ENCODE measurements around the gene LY6G6F. TPM values are rescaled to one million over a fixed set of nuclear protein-coding genes. Genes with fewer than 3 reads are reported as not detected.

The LY6G6F gene
- polyA plus RNA-seq, 1 of the 3 experiments (the other 2 are of a cell fraction) = not detected

- ChIA-PET CTCF (interaction anchor here (0.6 to 7.3 kb wide), 41 partner anchors 9 to 229 kb away, joined by 3 to 45 read pairs (median 4); partner anchors contain the start of genes ABHD16A, ATP6V1G2, EHMT2 and GPANK1), POLR2A (interaction anchor here (0.7 to 2.0 kb wide), 13 partner anchors 11 to 183 kb away, joined by 3 to 10 read pairs (median 4); partner anchors contain the start of genes ABHD16A, ATP6V1G2, HSPA1B and LSM2)
- peaks cover 51% of the 10 kb centered on the region for H3F3A ChIP-seq (replicated peaks; ENCODE audit: insufficient read depth)
- peak overlapping the region; percentile 90 to 93 for H3K4me3 ChIP-seq (ENCODE audit: low read depth in 2 of 2, low read length in 1 of 2)
- H2AFZ ChIP-seq (ENCODE audit: low read depth) = peak overlapping the region; percentile 67
- H3K9me3 ChIP-seq = no peaks in the 10 kb centered on the region
- H3K79me2 ChIP-seq (ENCODE audit: insufficient read depth) = peaks cover 51% of the 10 kb centered on the region
- no peaks in the 10 kb centered on the region for H3K27me3 ChIP-seq (ENCODE audit: insufficient read depth)
- H3K27ac ChIP-seq (ENCODE audit: low read depth in 2 of 2, low read length in 1 of 2) = peak overlapping the region; percentile 94
- peaks cover 52 to 60% of the 10 kb centered on the region in 2 experiments for H3K36me3 ChIP-seq (replicated peaks in 1 of 2; ENCODE audit: control insufficient read depth in 1 of 2, insufficient read depth in 2 of 2, low read length in 1 of 2)
- peaks cover 21 to 24% of the 10 kb centered on the region in 2 experiments; a peak in 2 of 4 replicates for H3K4me1 ChIP-seq (ENCODE audit: control insufficient read depth in 1 of 2, insufficient read depth in 2 of 2, low read depth in 1 of 2, low read length in 1 of 2)
- peak overlapping the region; percentile 98 for H3K4me2 ChIP-seq
- no peaks in the 10 kb centered on the region for H3K9me2 ChIP-seq
- 8% methylated on average over 21 of the region's 46 CpGs for WGBS (ENCODE audit: low lambda C conversion rate)
- H3K9ac ChIP-seq = peak overlapping the region; percentile 98
- H4K20me1 ChIP-seq (ENCODE audit: insufficient read depth) = peaks cover 27% of the 10 kb centered on the region
- peak; percentile 96 for DNase-seq
- TF ChIP-seq RAD21 (IDR thresholded peaks at IDR 0.05; ENCODE audit: low read length) (no peak), USF1 (IDR thresholded peaks at IDR 0.05; ENCODE audit: borderline replicate concordance, low read depth) (no peak), USF2 (IDR thresholded peaks at IDR 0.05; ENCODE audit: borderline replicate concordance, low read depth, low read length) (no peak), MEF2A (IDR thresholded peaks at IDR 0.05; ENCODE audit: borderline replicate concordance, low read depth) (no peak), MXI1 (IDR thresholded peaks at IDR 0.05; ENCODE audit: low read depth, low read length) (peak; percentile 55), FOSL2 (IDR thresholded peaks at IDR 0.05; ENCODE audit: borderline replicate concordance, low read depth) (0 out of 2 replicates have a peak, but pooled peaks have one; percentile 19), ELF1 (IDR thresholded peaks at IDR 0.05) (peak; percentile 61), TEAD4 (IDR thresholded peaks at IDR 0.05; ENCODE audit: borderline replicate concordance, insufficient read depth) (no peak; the same call in 1 of the 2 replicates), EP300 (IDR thresholded peaks at IDR 0.05; ENCODE audit: borderline replicate concordance in 1 of 2, low read depth in 1 of 2, low read length in 1 of 2) (0 out of 4 replicates have a peak, but pooled peaks of 1 of the 2 experiments have one; percentile 38), RFX5 (IDR thresholded peaks at IDR 0.05; ENCODE audit: low read length) (no peak), GABPA (IDR thresholded peaks at IDR 0.05; ENCODE audit: low read depth) (0 out of 2 replicates have a peak, but pooled peaks have one; percentile 10), FOXM1 (IDR thresholded peaks at IDR 0.05; ENCODE audit: low read depth) (no peak), JUND (IDR thresholded peaks at IDR 0.05) (peak; percentile 41; the same call in 1 of the 2 replicates), SMC3 (IDR thresholded peaks at IDR 0.05; ENCODE audit: low read depth, low read length) (peak; percentile 16; the same call in 1 of the 2 replicates), SIN3A (IDR thresholded peaks at IDR 0.05; ENCODE audit: borderline replicate concordance, low read depth, low read length) (peak; percentile 61; the same call in 1 of the 2 replicates), REST (IDR thresholded peaks at IDR 0.05; ENCODE audit: low read depth, low read length) (no peak)
- TF ChIP-seq, protein P1, sequence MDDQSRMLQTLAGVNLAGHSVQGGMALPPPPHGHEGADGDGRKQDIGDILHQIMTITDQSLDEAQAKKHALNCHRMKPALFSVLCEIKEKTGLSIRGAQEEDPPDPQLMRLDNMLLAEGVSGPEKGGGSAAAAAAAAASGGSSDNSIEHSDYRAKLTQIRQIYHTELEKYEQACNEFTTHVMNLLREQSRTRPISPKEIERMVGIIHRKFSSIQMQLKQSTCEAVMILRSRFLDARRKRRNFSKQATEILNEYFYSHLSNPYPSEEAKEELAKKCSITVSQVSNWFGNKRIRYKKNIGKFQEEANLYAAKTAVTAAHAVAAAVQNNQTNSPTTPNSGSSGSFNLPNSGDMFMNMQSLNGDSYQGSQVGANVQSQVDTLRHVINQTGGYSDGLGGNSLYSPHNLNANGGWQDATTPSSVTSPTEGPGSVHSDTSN (IDR thresholded peaks at IDR 0.05) = peak; percentile 81
- TF ChIP-seq, protein P2, sequence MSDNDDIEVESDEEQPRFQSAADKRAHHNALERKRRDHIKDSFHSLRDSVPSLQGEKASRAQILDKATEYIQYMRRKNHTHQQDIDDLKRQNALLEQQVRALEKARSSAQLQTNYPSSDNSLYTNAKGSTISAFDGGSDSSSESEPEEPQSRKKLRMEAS (IDR thresholded peaks at IDR 0.05; ENCODE audit: low read depth) = 0 out of 2 replicates have a peak, but pooled peaks have one; percentile 41
- TF ChIP-seq, protein P3, sequence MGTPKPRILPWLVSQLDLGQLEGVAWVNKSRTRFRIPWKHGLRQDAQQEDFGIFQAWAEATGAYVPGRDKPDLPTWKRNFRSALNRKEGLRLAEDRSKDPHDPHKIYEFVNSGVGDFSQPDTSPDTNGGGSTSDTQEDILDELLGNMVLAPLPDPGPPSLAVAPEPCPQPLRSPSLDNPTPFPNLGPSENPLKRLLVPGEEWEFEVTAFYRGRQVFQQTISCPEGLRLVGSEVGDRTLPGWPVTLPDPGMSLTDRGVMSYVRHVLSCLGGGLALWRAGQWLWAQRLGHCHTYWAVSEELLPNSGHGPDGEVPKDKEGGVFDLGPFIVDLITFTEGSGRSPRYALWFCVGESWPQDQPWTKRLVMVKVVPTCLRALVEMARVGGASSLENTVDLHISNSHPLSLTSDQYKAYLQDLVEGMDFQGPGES (IDR thresholded peaks at IDR 0.05; ENCODE audit: low read depth, low read length) = no peak
- TF ChIP-seq, protein P4, sequence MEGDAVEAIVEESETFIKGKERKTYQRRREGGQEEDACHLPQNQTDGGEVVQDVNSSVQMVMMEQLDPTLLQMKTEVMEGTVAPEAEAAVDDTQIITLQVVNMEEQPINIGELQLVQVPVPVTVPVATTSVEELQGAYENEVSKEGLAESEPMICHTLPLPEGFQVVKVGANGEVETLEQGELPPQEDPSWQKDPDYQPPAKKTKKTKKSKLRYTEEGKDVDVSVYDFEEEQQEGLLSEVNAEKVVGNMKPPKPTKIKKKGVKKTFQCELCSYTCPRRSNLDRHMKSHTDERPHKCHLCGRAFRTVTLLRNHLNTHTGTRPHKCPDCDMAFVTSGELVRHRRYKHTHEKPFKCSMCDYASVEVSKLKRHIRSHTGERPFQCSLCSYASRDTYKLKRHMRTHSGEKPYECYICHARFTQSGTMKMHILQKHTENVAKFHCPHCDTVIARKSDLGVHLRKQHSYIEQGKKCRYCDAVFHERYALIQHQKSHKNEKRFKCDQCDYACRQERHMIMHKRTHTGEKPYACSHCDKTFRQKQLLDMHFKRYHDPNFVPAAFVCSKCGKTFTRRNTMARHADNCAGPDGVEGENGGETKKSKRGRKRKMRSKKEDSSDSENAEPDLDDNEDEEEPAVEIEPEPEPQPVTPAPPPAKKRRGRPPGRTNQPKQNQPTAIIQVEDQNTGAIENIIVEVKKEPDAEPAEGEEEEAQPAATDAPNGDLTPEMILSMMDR (IDR thresholded peaks at IDR 0.05) = no peak
Observed at GRCh38 chr6:31729979-31730630, 23.4 kb downstream of the LY6G6F start.
